ENCODE measurements around the gene CFAP119. TPM values are rescaled to one million over a fixed set of nuclear protein-coding genes. Genes with fewer than 3 reads are reported as not detected.
A peak's percentile ranks its signal among the peaks of the same experiment; 100 is the strongest.

CFAP119 gene
- total and polyA plus RNA-seq, 2 of the 8 experiments (the other 6 are each of a cell fraction or from before 2014, with no cell fraction given) = 5.6 to 6.0 TPM

- Histone ChIP-seq H3K4me1 (replicated peaks in 1 of 4; ENCODE audit: control insufficient read depth in 3 of 4, insufficient read depth in 4 of 4, low read length in 3 of 4) (peaks cover 0 to 13% (median 0%) of the 10 kb centered on the region in 4 experiments; a peak in 3 of 7 replicates), H3K36me3 (ENCODE audit: control insufficient read depth in 2 of 4, insufficient read depth in 4 of 4, low read length in 3 of 4) (peaks cover 11 to 25% (median 17%) of the 10 kb centered on the region in 4 experiments; a peak in 6 of 8 replicates), H3K4ac (replicated peaks; ENCODE audit: insufficient read length, low read depth, low read length) (no peak overlapping the region), H3K79me2 (ENCODE audit: control insufficient read depth in 1 of 2, insufficient read depth in 2 of 2, low read length in 2 of 2) (peaks cover 0 to 17% of the 10 kb centered on the region in 2 experiments; a peak in 2 of 4 replicates), H2BK5ac (ENCODE audit: low read depth, low read length) (no peak overlapping the region), H3K14ac (ENCODE audit: insufficient read length) (no peak overlapping the region), H4K20me1 (replicated peaks in 1 of 2; ENCODE audit: control insufficient read depth in 1 of 2, insufficient read depth in 2 of 2, low read length in 2 of 2) (no peaks in the 10 kb centered on the region), H3K4me3 (ENCODE audit: extremely low read depth in 1 of 4, insufficient read depth in 2 of 4, low read depth in 3 of 4, low read length in 4 of 4) (no peak overlapping the region), H3K27me3 (replicated peaks in 1 of 4; ENCODE audit: control insufficient read depth in 3 of 4, extremely low read depth in 1 of 4, insufficient read depth in 3 of 4, low read length in 3 of 4) (no peaks in the 10 kb centered on the region; a peak in 1 of 7 replicates), H2BK120ac (replicated peaks; ENCODE audit: low read depth, low read length) (no peak overlapping the region), H3K18ac (ENCODE audit: extremely low read depth, low read length) (no peak overlapping the region), H3K79me1 (ENCODE audit: low read depth, low read length) (peaks cover 9% of the 10 kb centered on the region), H3K56ac (replicated peaks; ENCODE audit: insufficient read length, low read depth, low read length) (no peak overlapping the region), H4K8ac (ENCODE audit: extremely low read depth, insufficient read depth, low read length) (peak overlapping the region; percentile 66; the same call in 1 of the 2 replicates), H2BK12ac (ENCODE audit: low read depth, low read length) (no peak overlapping the region), H3K4me2 (ENCODE audit: insufficient read depth in 1 of 2, low read depth in 2 of 2, low read length in 2 of 2) (no peak overlapping the region), H4K5ac (ENCODE audit: insufficient read length, low read depth, low read length) (no peak overlapping the region), H3K23ac (ENCODE audit: insufficient read length) (no peak overlapping the region), H2BK20ac (ENCODE audit: low read length) (no peak overlapping the region), H2BK15ac (ENCODE audit: low read length) (no peak overlapping the region), H2AFZ (ENCODE audit: low read length) (no peak overlapping the region), H4K91ac (replicated peaks; ENCODE audit: insufficient read length, low read length) (no peak overlapping the region), H2AK5ac (ENCODE audit: low read depth, low read length) (no peak overlapping the region), H3K27ac (ENCODE audit: low read depth, low read length) (no peak overlapping the region), H3K9me3 (ENCODE audit: insufficient read depth in 2 of 2, low read depth in 1 of 2, low read length in 1 of 2) (no peaks in the 10 kb centered on the region), H3K23me2 (ENCODE audit: low read depth, low read length) (peaks cover 9% of the 10 kb centered on the region; the same call in 1 of the 2 replicates), H3K9ac (replicated peaks in 1 of 4; ENCODE audit: extremely low read depth in 1 of 4, low read depth in 3 of 4, low read length in 3 of 4) (no peak overlapping the region)
- no peak for FAIRE-seq
- WGBS, 2 experiments (ENCODE audit: extremely low coverage in 1 of 2, insufficient coverage in 1 of 2, insufficient read length in 1 of 2, insufficient replicate concordance in 2 of 2, low coverage in 1 of 2, low lambda C conversion rate in 2 of 2, missing lambda C conversion rate in 1 of 2) = 94% methylated on average over 53 of the region's 57 CpGs; no CpG with 5 or more reads in 1 of the 2 experiments
- CTCF ChIA-PET (ENCODE audit: partially characterized antibody) = interaction anchor here (0.5 to 2.7 kb wide), 14 partner anchors 11 to 157 kb away, joined by 3 to 17 read pairs (median 3); no protein-coding TSS in a partner anchor
- no peak for DNase-seq (ENCODE audit: low read depth in 1 of 2, low spot score in 2 of 2)
- POLR2A ChIA-PET (ENCODE audit: partially characterized antibody) = interaction anchor here (0.8 to 2.7 kb wide), 10 partner anchors 9 to 86 kb away, joined by 3 to 14 read pairs (median 4); no protein-coding TSS in a partner anchor
- TF ChIP-seq MAX (IDR thresholded peaks at IDR 0.05) (no peak), JUND (IDR thresholded peaks at IDR 0.05; ENCODE audit: low read length) (no peak), CEBPB (IDR thresholded peaks at IDR 0.05; ENCODE audit: low read depth, low read length) (no peak), ATF3 (IDR thresholded peaks at IDR 0.05; ENCODE audit: insufficient read depth, low read depth, low read length) (no peak), CREB1 (IDR thresholded peaks at IDR 0.05) (no peak), ZNF274 (IDR thresholded peaks at IDR 0.05; ENCODE audit: borderline replicate concordance, extremely low read depth, low read length) (no peak), BCL11A (IDR thresholded peaks at IDR 0.05; ENCODE audit: low read depth in 2 of 2, low read length in 2 of 2) (no peak), SIX5 (IDR thresholded peaks at IDR 0.05; ENCODE audit: low read depth, low read length) (no peak), POLR2AphosphoS5 (IDR thresholded peaks at IDR 0.05; ENCODE audit: low read depth, low read length) (no peak), TAF1 (IDR thresholded peaks at IDR 0.05; ENCODE audit: low read depth, low read length) (no peak), SP2 (IDR thresholded peaks at IDR 0.05; ENCODE audit: low read length) (no peak), ASH2L (IDR thresholded peaks at IDR 0.05; ENCODE audit: low read length) (no peak), BACH1 (IDR thresholded peaks at IDR 0.05; ENCODE audit: low read length) (no peak)
These were observed 21.6 kb upstream of the CFAP119 start for GRCh38 chr16:30783280-30784109.

Data from H1 (cell line).